OCI-LY7 (cell line): ENCODE data around the gene TBX5. TPM values are rescaled to one million over a fixed set of nuclear protein-coding genes. Genes with fewer than 3 reads are reported as not detected.

Experiments used
- BruUV-seq: library from RNA; stranded (reverse); fragments of 400-500 nt; replicated peaks from 2 replicates; lab custom pipeline; 2021; lab: Mats Ljungman, UMichigan
- CTCF ChIA-PET: fragments of 300-600 bp; sonication (Branson Sonifier 250); formaldehyde crosslinking; loops from one replicate; lab custom pipeline; 2022; ENCODE audit warnings: antibody characterized with exemption; ENCODE audit not compliant: unreplicated experiment; lab: Charles Lee
- POLR2A ChIA-PET: fragments of 300-600 bp; sonication (Branson Sonifier 250); formaldehyde crosslinking; loops from one replicate; lab custom pipeline; 2022; ENCODE audit warnings: antibody characterized with exemption; lab: Charles Lee
- DNase-seq: peaks from one replicate; pipeline ENCODE4 v3.0.0-alpha.2; 2015; ENCODE audit warnings: low spot score
- H2AFZ ChIP-seq: fragments of 200-600 bp; sonication (generic), shearing (Covaris generic); 2 replicates; pipeline ENCODE4 v1.6.1; 2014; ENCODE audit warnings: mild to moderate bottlenecking, antibody characterized with exemption, low read length, moderate library complexity
- H3K27ac ChIP-seq: fragments of 200-600 bp; sonication (generic); 2 replicates; pipeline ENCODE4 v1.5.1; 2014; ENCODE audit warnings: mixed run types, low read depth, mild to moderate bottlenecking, moderate library complexity, low read length, inconsistent platforms; ENCODE audit not compliant: poor library complexity, severe bottlenecking
- H3K36me3 ChIP-seq: fragments of 200-600 bp; sonication (generic); 2 replicates; pipeline ENCODE4 v1.6.1; 2014; ENCODE audit warnings: mild to moderate bottlenecking, antibody characterized with exemption, low read length, moderate library complexity, mixed read lengths; ENCODE audit not compliant: insufficient read depth
- H3K4me1 ChIP-seq: fragments of 200-600 bp; sonication (generic); 2 replicates; pipeline ENCODE4 v1.5.1; 2014; ENCODE audit warnings: mild to moderate bottlenecking, low read length; ENCODE audit not compliant: insufficient read depth, poor library complexity, severe bottlenecking
- H3K4me2 ChIP-seq: fragments of 200-600 bp; sonication (generic); 2 replicates; pipeline ENCODE4 v1.6.1; 2014; ENCODE audit warnings: mild to moderate bottlenecking, low read length
- H3K4me3 ChIP-seq: fragments of 200-600 bp; sonication (generic); 2 replicates; pipeline ENCODE4 v1.5.1; 2014; ENCODE audit warnings: mild to moderate bottlenecking, low read depth, low read length; ENCODE audit not compliant: poor library complexity, severe bottlenecking
- H3K79me2 ChIP-seq: fragments of 200-600 bp; sonication (generic); 2 replicates; pipeline ENCODE4 v1.6.1; 2016; ENCODE audit warnings: low read depth, mild to moderate bottlenecking, low read length, moderate library complexity, mixed read lengths; ENCODE audit not compliant: insufficient read depth
- H3K9me2 ChIP-seq: fragments of 200-600 bp; sonication (generic); 2 replicates; pipeline ENCODE4 v1.6.1; 2016; ENCODE audit warnings: mild to moderate bottlenecking, low read length, mixed read lengths; ENCODE audit not compliant: insufficient read depth
- H3K9me3 ChIP-seq: fragments of 200-600 bp; sonication (generic); 2 replicates; pipeline ENCODE4 v1.6.1; 2014; ENCODE audit warnings: mild to moderate bottlenecking, mixed run types, low read length, mixed read lengths
- H4K20me1 ChIP-seq: fragments of 200-600 bp; sonication (generic); 2 replicates; pipeline ENCODE4 v1.6.1; 2014; ENCODE audit warnings: mild to moderate bottlenecking, antibody characterized with exemption, low read length, moderate library complexity, mixed read lengths; ENCODE audit not compliant: insufficient read depth
- CTCF ChIP-seq: fragments of 200-600 bp; sonication (generic); conservative IDR thresholded peaks from 2 replicates; pipeline ENCODE4 v1.5.1; 2014; ENCODE audit warnings: mild to moderate bottlenecking, antibody characterized with exemption, low read length, moderate library complexity, mixed read lengths
- EZH2phosphoT487 ChIP-seq: fragments of 200-600 bp; sonication (generic); IDR thresholded peaks from 2 replicates; pipeline ENCODE4 v1.6.1; 2018; ENCODE audit warnings: low read depth, borderline replicate concordance, mild to moderate bottlenecking, mixed run types, antibody characterized with exemption, low read length, moderate library complexity, mixed read lengths
- intact Hi-C: fragments of 100-400 bp; cut with micrococcal nuclease; formaldehyde crosslinking; loops from one replicate; pipeline ENCODE4 v1.10.0; 2022; ENCODE audit not compliant: unreplicated experiment
- total RNA-seq, 2 experiments: library from RNA; depleted of rRNA in 1 of 2; stranded (reverse); fragments of >200 nt in 1 of 2; shearing (Covaris generic) in 1 of 2; gene quantifications; 2 replicates each; pipeline ENCODE4 v1.2.3, GENCODE V29; 2014 to 2022

Gene TBX5
- total RNA-seq, 2 experiments from 2014 or later, result not detected

- TF ChIP-seq EZH2phosphoT487 (no peak), CTCF (no peak)
- H3K9me2 ChIP-seq, result no peaks in the 10 kb centered on the region
- no peaks in the 10 kb centered on the region for H3K4me1 ChIP-seq
- CTCF ChIA-PET, result no interaction called here
- no peaks in the 10 kb centered on the region for H3K9me3 ChIP-seq
- intact Hi-C loops, result no loop called here
- DNase-seq, result no peak
- no peak overlapping the region for H3K4me2 ChIP-seq
- no peak overlapping the region for H2AFZ ChIP-seq
- H3K27ac ChIP-seq, result no peak overlapping the region
- no peak overlapping the region for H3K4me3 ChIP-seq
- BruUV-seq, result no TSS peak
- H4K20me1 ChIP-seq, result no peaks in the 10 kb centered on the region
- POLR2A ChIA-PET, result no interaction called here
- no peaks in the 10 kb centered on the region for H3K36me3 ChIP-seq
- H3K79me2 ChIP-seq, result no peaks in the 10 kb centered on the region
Measured at GRCh38 chr12:114412825-114413749, 7.1 kb upstream of the TBX5 start.

- H3K27ac ChIP-seq, result no peak overlapping the region
- no peak for DNase-seq
- TF ChIP-seq EZH2phosphoT487, result no peak
- no peak for TF ChIP-seq CTCF
- no peaks in the 10 kb centered on the region for H3K36me3 ChIP-seq
- no peak overlapping the region for H3K4me2 ChIP-seq
- H3K9me3 ChIP-seq, result no peaks in the 10 kb centered on the region
- BruUV-seq, result no TSS peak
- no peak overlapping the region for H3K4me3 ChIP-seq
- H3K4me1 ChIP-seq, result no peaks in the 10 kb centered on the region
- H4K20me1 ChIP-seq, result no peaks in the 10 kb centered on the region
- H3K79me2 ChIP-seq, result no peaks in the 10 kb centered on the region
- H2AFZ ChIP-seq, result no peak overlapping the region
- intact Hi-C loops, result no loop called here
- no peaks in the 10 kb centered on the region for H3K9me2 ChIP-seq
- POLR2A ChIA-PET, result no interaction called here
- CTCF ChIA-PET, result no interaction called here
Measured at GRCh38 chr12:114412307-114412706, 6.4 kb upstream of the TBX5 start.
